Ovary (tissue), 9 donors: ENCODE data around the gene ARHGAP4. TPM values are rescaled to one million over a fixed set of nuclear protein-coding genes. Genes with fewer than 3 reads are reported as not detected.

Experiments
- DNase-seq, 5 donors: peaks; one replicate each; pipeline ENCODE4 v3.0.0-alpha.2; 2019 to 2020
- H3K27ac ChIP-seq, 2 donors: fragments of 200-600 bp; one replicate each; pipeline versions ENCODE4 v1.5.1 to v1.8.0; 2019 to 2022
- H3K27me3 ChIP-seq: fragments of 200-600 bp; one replicate; pipeline ENCODE4 v1.8.0; 2022
- H3K36me3 ChIP-seq: fragments of 200-600 bp; sonication (generic); one replicate; pipeline ENCODE4 v1.5.1; 2019
- H3K4me1 ChIP-seq: one replicate; pipeline ENCODE4 v1.8.1; 2013; ENCODE audit warnings: mild to moderate bottlenecking, moderate library complexity; ENCODE audit not compliant: insufficient read depth
- H3K4me3 ChIP-seq: fragments of 200-600 bp; sonication (generic); one replicate; pipeline ENCODE4 v1.5.1; 2017
- H3K9me3 ChIP-seq, 2 donors: fragments of 200-600 bp in 1 of 2; sonication (generic) in 1 of 2; one replicate each; pipeline versions ENCODE4 v1.5.1 to v1.8.1; 2013 to 2019; ENCODE audit warnings: mild to moderate bottlenecking in 1 of 2, moderate library complexity in 1 of 2
- CTCF ChIP-seq, 3 donors: fragments of 450-650 bp in 2 of 3; fragments of 200-600 bp in 1 of 3; IDR thresholded peaks; one replicate each; pipeline versions ENCODE4 v1.5.1 to v1.8.0; 2016 to 2022; ENCODE audit warnings: antibody characterized with exemption in 3 of 3, mild to moderate bottlenecking in 1 of 3
- EP300 ChIP-seq: sonication (generic); formaldehyde crosslinking; IDR thresholded peaks from one replicate; pipeline ENCODE4 v1.6.1; 2017; ENCODE audit warnings: antibody characterized with exemption
- POLR2A ChIP-seq: fragments of 450-650 bp; IDR thresholded peaks from one replicate; pipeline ENCODE4 v1.6.1; 2017; ENCODE audit warnings: antibody characterized with exemption, mild to moderate bottlenecking, moderate library complexity
- WGBS, 3 donors: extraction: QIAGEN DNeasy Blood & Tissue Kit in 1 of 3; methylation state at CpG; one replicate each; pipeline versions ENCODE4 v1.1.5 to v1.1.7; 2013 to 2017; 5-methylcytosine and 5-hydroxymethylcytosine counted together
- intact Hi-C, 4 donors: fragments of 100-400 bp; cut with DNase I; formaldehyde crosslinking; loops; one replicate each; pipeline versions ENCODE4 v1.11.0 to v1.15.1; 2022 to 2023
- polyA plus RNA-seq, 2 donors: library from polyadenylated mRNA; stranded (reverse); fragments of 200-250 nt in 1 of 2; fragments of 350-450 nt in 1 of 2; fragmentation: Illumina TruSeq in 1 of 2; extraction: RNeasy Lipid Tissue Mini Kit (QIAGEN cat#74804) in 1 of 2; gene quantifications; one replicate each; pipeline ENCODE4 v1.2.3, GENCODE V29; 2013 to 2014
- total RNA-seq, 7 donors: library from RNA; depleted of rRNA in 2 of 7; stranded (reverse); fragments of >200 nt in 2 of 7; fragmentation: NEBNext Ultra II Directional in 3 of 7; extraction: Animal tissue kit (Norgen Biotek cat#: 25700) in 3 of 7; gene quantifications; one replicate each; pipeline versions ENCODE4 v1.1.0 to v1.2.4, GENCODE V29; 2016 to 2023
- donor health status: DM: no; HTN: no; CAD: no; lungs with moderate emphysema.
- donor health status: DM: no; HTN: no; CAD: no.
- donor health status: Bipolar disorder and iron deficiency.
- donor health status: DM: yes; HTN: yes; CAD: no.
- donor health status: DM: no; HTN: no; CAD: no.
- donor health status: DM: yes; HTN: yes; CAD: no.

Gene ARHGAP4
- total and polyA plus RNA-seq, 9 donors: 1.2 to 22.3 (median 11.4) TPM

- no peak for DNase-seq
- intact Hi-C loops: no loop called here
- peaks cover 0 to 3% of the 10 kb centered on the region in 2 donors for H3K9me3 ChIP-seq
- no peak overlapping the region for H3K27ac ChIP-seq
- H3K27me3 ChIP-seq: no peaks in the 10 kb centered on the region
- no peaks in the 10 kb centered on the region for H3K4me1 ChIP-seq
- H3K4me3 ChIP-seq: no peak overlapping the region
- TF ChIP-seq EP300 (no peak), POLR2A (no peak), CTCF (IDR thresholded peaks at IDR 0.05) (no peak)
- no peaks in the 10 kb centered on the region for H3K36me3 ChIP-seq
Measured at GRCh38 chrX:153897899-153898298, 28.2 kb downstream of the ARHGAP4 start.

- no peak for DNase-seq
- intact Hi-C loops: no loop called here
- Histone ChIP-seq H3K4me3 (no peak overlapping the region), H3K36me3 (no peaks in the 10 kb centered on the region), H3K27ac (no peak overlapping the region), H3K9me3 (no peaks in the 10 kb centered on the region), H3K27me3 (no peaks in the 10 kb centered on the region), H3K4me1 (no peaks in the 10 kb centered on the region)
- no peak for TF ChIP-seq CTCF (IDR thresholded peaks at IDR 0.05)
- no peak for TF ChIP-seq EP300
- TF ChIP-seq POLR2A: no peak
- WGBS, 3 donors: 88 to 91% (median 88%) methylated on average over 6 of the region's 6 CpGs
Measured at GRCh38 chrX:153889123-153889522, 36.9 kb downstream of the ARHGAP4 start.

GRCh38 chrX:153888344-153888743 lies 37.7 kb downstream of the ARHGAP4 start:
- H3K4me1 ChIP-seq: no peaks in the 10 kb centered on the region
- 61 to 64% (median 63%) methylated on average over 6 of the region's 6 CpGs for WGBS, 3 donors
- TF ChIP-seq CTCF (IDR thresholded peaks at IDR 0.05) (no peak), POLR2A (no peak), EP300 (no peak)
- no peak for DNase-seq
- H3K4me3 ChIP-seq: no peak overlapping the region
- no peak overlapping the region for H3K27ac ChIP-seq
- H3K36me3 ChIP-seq: no peaks in the 10 kb centered on the region
- no peaks in the 10 kb centered on the region for H3K27me3 ChIP-seq
- no peaks in the 10 kb centered on the region for H3K9me3 ChIP-seq
- intact Hi-C loops: no loop called here

- H3K4me3 ChIP-seq: no peak overlapping the region
- 70 to 78% (median 74%) methylated on average over 8 of the region's 8 CpGs for WGBS, 3 donors
- no peaks in the 10 kb centered on the region for H3K9me3 ChIP-seq
- H3K4me1 ChIP-seq: no peaks in the 10 kb centered on the region
- intact Hi-C loops: no loop called here
- H3K36me3 ChIP-seq: no peaks in the 10 kb centered on the region
- no peak for DNase-seq
- no peak overlapping the region for H3K27ac ChIP-seq
- TF ChIP-seq EP300: no peak
- no peaks in the 10 kb centered on the region for H3K27me3 ChIP-seq
Measured at GRCh38 chrX:153887385-153887784, 38.7 kb downstream of the ARHGAP4 start.

GRCh38 chrX:153886915-153887314 lies 39.1 kb downstream of the ARHGAP4 start:
- no peak overlapping the region for H3K4me3 ChIP-seq
- no peaks in the 10 kb centered on the region for H3K36me3 ChIP-seq
- intact Hi-C loops: no loop called here
- no peak for TF ChIP-seq CTCF (IDR thresholded peaks at IDR 0.05)
- TF ChIP-seq POLR2A: no peak
- TF ChIP-seq EP300: no peak
- no peaks in the 10 kb centered on the region for H3K4me1 ChIP-seq
- H3K27me3 ChIP-seq: no peaks in the 10 kb centered on the region
- no peak for DNase-seq
- no peaks in the 10 kb centered on the region for H3K9me3 ChIP-seq
- WGBS, 3 donors: 32 to 43% (median 32%) methylated on average over 13 of the region's 13 CpGs
- no peak overlapping the region for H3K27ac ChIP-seq
